Femur (tissue), 1 donor: Measurements from ENCODE around the gene SNED1.

Source experiments
- DNase-seq: peaks from one replicate; pipeline ENCODE4 v3.0.0-alpha.2; 2017

SNED1 gene

GRCh38 chr2:240960309-240960970 is 38.0 kb upstream of the SNED1 start:
- peak; percentile 73 for DNase-seq

GRCh38 chr2:240960971-240961876 is 37.2 kb upstream of the SNED1 start:
- peak; percentile 48 for DNase-seq

GRCh38 chr2:240961910-240962299 is 36.5 kb upstream of the SNED1 start:
- DNase-seq, result peak; percentile 29

- peak; percentile 76 for DNase-seq
Measured at GRCh38 chr2:240962300-240963064, 35.9 kb upstream of the SNED1 start.

DNA sequence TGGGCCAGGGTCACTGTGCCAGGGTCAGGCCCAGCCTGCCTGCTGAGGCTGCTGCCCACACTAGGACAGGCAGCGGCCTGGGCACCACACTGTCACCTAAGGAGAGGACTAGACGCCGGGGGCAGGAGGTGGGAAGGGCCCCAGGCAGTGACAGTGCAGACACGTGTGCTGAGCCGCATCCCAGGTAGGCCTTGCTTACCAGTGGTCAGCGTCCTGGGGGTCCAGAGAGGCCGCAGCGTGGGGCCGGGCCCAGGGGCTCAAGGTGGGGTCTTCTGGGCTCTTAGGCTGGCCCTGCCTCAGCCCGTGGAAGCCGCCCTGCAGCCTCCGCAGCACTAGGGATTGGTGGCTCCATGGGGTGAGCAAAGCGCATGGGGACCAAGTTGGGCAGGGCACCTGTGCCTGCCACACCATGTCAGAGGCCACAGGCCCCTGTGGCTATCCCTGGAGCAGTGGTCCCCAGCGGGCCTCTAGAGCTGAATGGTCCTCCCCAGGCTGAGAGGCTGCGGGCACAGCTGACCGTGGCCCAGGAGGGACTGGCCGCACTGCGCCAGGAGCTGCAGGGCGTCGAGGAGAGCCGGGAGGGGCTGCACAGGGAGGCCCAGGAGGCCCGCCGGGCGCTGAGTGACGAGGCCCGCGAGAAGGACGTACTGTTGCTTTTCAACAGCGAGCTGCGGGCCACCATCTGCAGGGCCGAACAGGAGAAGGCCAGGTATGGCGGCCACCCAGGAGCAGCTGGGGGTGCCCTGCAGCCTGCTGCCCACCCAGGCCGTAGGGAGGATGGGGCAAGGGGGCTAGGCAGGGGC is 35.2 kb upstream of the SNED1 start:
- peak; percentile 12 for DNase-seq

DNA sequence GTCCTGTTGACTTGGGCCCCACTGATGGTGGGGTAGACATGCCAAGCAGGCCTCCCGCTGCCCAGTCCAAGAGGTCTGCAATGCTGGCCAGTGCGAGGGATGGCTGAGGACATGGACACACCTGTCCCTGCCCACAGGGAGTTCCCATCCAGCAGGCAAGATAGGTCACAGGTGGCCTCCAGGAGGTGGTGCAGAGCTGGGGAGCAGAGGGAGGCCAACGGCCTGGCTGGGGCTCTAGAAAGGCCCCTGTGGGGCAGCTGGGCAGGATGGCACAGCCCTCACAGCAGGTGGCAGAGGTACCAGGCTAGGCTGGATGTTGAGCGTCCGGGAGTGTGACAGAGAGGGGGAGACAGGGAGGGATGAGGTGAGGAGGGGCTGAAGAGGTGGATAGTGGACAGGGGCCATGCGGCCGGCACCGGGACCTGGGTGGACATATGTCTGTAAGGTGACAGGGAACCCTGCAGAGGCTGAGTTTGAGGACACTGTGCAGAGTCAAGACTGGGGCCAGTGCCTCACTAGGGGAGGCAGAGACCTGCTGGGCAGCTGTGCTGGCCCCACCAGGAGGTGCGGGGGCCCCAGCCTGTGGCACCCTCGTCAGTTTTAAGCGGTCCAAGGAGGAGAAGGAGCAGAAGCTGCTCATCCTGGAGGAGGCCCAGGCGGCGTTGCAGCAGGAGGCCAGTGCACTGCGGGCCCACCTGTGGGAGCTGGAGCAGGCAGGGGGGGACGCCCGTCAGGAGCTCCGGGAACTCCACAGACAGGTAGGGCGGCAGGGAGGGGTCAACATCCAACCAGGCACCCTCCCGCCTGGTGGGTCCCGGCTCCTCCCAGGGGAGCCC is 34.3 kb upstream of the SNED1 start:
- peak; percentile 11 for DNase-seq

- DNase-seq, result peak; percentile 12
Measured at GRCh38 chr2:240964704-240965295, 33.6 kb upstream of the SNED1 start.

DNA sequence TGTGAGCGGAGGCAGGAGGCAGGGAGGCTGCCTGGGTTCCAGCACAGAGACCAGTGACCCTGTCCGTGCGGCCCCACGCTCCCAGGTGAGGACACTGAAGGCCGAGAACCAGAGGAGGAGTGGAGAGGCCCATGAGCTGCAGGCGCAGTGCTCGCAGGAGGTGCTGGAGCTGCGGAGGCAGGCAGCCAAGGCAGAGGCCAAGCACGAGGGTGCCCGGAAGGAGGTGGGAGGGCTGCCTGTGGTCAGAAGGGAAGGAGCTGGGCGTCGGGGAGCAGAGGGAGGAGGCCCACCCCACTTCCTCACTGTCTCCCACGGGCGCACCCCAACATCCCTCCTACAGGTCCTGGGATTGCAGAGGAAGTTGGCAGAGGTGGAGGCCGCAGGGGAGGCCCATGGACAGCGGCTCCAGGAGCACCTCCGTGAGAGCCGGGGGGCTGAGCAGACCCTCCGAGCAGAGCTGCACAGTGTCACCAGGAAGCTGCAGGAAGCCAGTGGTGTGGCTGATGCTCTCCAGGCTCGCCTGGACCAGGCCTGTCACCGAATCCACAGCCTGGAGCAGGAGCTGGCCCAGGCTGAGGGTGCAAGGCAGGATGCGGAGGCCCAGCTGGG is 33.0 kb upstream of the SNED1 start:
- DNase-seq, result peak; percentile 22

GRCh38 chr2:240965905-240966456 is 32.4 kb upstream of the SNED1 start:
- peak; percentile 11 for DNase-seq

DNA sequence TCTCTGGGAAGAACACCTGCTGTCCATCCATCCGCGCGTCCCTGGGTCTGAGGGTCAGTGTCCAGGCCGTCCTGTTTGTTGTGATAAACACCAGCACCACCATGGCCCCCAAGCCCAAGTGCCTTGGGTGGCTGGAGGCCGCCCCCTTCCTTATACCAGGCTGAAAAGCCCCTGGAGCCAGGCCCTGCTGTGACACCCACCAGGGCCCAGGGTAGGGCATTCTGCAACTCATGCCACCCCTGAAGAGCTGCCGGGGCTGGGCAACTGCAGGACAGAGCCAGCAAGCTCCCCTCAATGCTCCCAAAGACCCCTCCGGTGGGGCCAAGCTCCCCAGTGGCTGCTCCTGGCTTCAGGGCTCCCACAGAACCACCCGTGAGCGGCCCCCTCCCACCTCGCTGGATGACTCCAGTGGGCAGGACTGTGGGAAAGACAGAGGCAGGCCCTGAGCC is 31.9 kb upstream of the SNED1 start:
- DNase-seq, result peak; percentile 10

DNA sequence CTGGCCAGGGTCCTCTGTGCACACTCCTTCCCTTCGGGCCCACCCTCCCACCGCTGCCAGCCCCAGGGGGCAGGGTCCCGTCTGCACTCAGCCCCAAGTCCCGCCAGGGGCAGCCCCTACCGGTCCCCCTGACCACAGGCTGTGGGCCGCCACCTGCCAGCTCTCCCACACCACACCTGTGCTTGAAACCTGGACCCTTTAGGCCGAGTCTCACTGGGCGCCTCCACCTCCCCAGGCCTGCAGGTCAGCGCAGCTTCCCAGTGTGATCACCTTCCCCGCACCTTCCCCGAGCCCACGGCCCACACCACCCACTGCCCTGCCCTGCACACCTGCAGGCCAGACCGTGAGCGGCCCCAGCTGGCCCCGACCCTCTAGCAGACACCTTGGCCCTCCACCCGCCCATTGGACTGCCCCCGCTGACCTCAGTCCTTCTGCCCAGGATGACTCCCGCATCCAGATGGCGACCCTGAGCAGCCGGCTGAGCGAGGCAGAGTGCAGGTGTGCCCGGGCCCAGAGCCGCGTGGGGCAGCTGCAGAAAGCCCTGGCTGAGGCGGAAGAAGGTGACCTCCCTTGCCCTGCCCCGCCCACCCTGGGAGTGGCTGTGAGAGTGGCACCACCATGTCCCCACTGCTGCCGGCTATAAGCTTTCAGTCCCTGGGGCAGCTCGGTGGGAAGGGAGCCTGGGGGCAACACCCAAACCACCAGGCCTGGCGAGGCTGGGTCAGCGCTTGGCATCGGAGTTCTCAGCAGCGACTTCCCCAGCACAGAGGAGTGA is 31.3 kb upstream of the SNED1 start:
- DNase-seq, result peak; percentile 19

- no peak for DNase-seq
Measured at GRCh38 chr2:240967681-240968621, 30.5 kb upstream of the SNED1 start.

- DNase-seq, result no peak
Measured at GRCh38 chr2:240968731-240969624, 29.4 kb upstream of the SNED1 start.

DNA sequence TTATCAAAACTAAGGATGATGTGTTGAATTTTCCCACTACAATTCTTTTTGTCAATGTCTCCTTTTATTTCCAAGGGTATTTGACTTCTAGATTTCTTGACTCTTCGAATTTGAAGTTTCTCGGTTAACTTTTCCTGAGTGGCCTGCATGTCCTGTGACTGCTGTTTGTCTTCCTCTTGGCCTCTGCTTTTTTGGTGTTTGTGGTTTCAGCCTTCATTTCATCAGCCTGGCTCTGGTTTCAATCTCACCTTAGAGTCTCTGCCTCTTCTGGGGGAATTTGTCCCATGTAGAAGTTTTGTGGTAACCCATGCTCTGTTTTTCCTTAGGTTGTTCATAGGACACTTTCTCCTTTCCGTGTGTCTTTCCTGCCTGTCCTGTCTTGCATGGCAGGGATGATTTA is 28.3 kb upstream of the SNED1 start:
- no peak for DNase-seq

GRCh38 chr2:240970816-240971215 is 27.6 kb upstream of the SNED1 start:
- no peak for DNase-seq

DNA sequence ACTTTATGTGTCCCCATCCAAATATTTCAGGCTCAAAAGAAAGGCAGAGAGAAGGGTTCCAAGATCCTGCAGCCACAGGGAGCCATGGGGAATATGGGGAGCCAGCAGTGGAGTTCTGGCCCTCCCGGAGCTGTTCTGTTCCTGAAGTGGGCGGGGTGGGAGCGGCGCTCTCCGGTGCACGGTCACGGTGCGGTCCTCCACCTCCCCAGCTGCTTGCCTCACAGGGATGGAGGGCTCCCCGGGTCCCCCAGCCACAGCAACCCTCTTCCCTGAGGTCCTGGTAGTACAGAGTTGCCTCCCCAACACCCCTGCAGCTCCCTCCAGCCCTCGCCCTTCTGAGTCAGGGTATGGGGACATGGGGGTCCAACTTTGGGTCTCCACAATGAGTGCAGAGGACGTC is 26.2 kb upstream of the SNED1 start:
- DNase-seq, result no peak
